RWPE2 (cell line): ENCODE results near the gene TMEM253.
A peak's percentile ranks its signal among the peaks of the same experiment; 100 is the strongest.

Source experiments
- ATAC-seq: fragments of 200-7000 bp; cut with Tn5 transposase; 3 replicates; pipeline ENCODE4 v1.9.1; 2021; ENCODE audit warnings: low read depth
- DNase-seq: peaks from one replicate; pipeline ENCODE4 v3.0.0-alpha.2; 2020; ENCODE audit warnings: low spot score
- H3K27ac ChIP-seq: fragments of 450-650 bp; 2 replicates; pipeline ENCODE4 v1.5.1; 2017; ENCODE audit warnings: mild to moderate bottlenecking; ENCODE audit not compliant: poor library complexity, severe bottlenecking
- H3K27me3 ChIP-seq: fragments of 250-450 bp; sonication (Bioruptor Pico); 2 replicates; pipeline ENCODE4 v1.5.1; 2021; ENCODE audit warnings: mild to moderate bottlenecking, moderate library complexity; ENCODE audit not compliant: insufficient read depth, poor library complexity, severe bottlenecking
- H3K36me3 ChIP-seq: fragments of 250-450 bp; sonication (Bioruptor Pico); 2 replicates; pipeline ENCODE4 v1.5.1; 2020; ENCODE audit warnings: low read depth, mild to moderate bottlenecking, moderate library complexity
- H3K4me1 ChIP-seq: fragments of 250-450 bp; sonication (Bioruptor Pico); 2 replicates; pipeline ENCODE4 v1.5.1; 2021; ENCODE audit warnings: mild to moderate bottlenecking, moderate library complexity; ENCODE audit not compliant: insufficient read depth, poor library complexity, severe bottlenecking
- H3K4me3 ChIP-seq: fragments of 250-450 bp; sonication (Bioruptor Pico); 2 replicates; pipeline ENCODE4 v1.5.1; 2021; ENCODE audit warnings: mild to moderate bottlenecking, moderate library complexity; ENCODE audit not compliant: severe bottlenecking
- H3K9me3 ChIP-seq: fragments of 250-450 bp; sonication (Bioruptor Pico); 2 replicates; pipeline ENCODE4 v1.5.1; 2021; ENCODE audit warnings: mild to moderate bottlenecking, moderate library complexity; ENCODE audit not compliant: severe bottlenecking
- TF ChIP-seq, protein P1 (sequence below): fragments of 450-650 bp; IDR thresholded peaks from one replicate; pipeline ENCODE4 v1.5.1; 2017; ENCODE audit warnings: mild to moderate bottlenecking, moderate library complexity; ENCODE audit not compliant: poor library complexity, severe bottlenecking

TMEM253 gene

DNA sequence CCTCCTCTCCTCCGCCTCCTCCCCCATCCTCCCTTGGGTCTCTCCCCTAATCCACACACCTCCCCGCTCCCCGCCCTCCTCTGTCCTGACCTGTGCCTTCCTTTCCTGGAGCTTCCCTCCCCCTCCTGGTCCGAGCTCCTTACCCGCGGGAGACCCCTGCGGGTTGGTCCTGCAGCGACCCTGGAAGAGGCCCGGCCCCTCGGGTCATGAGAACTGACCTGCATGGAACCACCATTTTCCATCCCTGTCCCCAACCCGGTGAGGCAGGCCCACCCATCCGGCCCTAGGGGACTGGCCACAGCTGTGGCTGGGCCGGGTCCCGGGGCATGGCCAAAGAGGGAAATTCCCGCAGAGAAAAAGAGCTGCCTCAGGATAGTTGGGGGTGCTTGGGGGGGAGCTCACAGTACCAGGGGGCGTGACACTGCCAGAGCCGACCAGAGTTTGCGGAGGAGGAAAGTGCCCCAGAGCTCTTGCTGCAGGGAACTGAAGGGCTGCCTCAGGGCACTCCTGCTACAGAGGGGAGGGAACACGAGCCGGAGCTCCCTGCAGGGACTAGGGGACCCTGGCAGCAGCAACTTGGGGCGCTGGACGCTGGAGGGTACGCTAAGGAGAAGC lies 30.1 kb upstream of the TMEM253 start:
- Histone ChIP-seq H3K27ac (peak overlapping the region; percentile 60), H3K27me3 (peaks cover 12% of the 10 kb centered on the region)
- peak; percentile 26 for ATAC-seq

DNA sequence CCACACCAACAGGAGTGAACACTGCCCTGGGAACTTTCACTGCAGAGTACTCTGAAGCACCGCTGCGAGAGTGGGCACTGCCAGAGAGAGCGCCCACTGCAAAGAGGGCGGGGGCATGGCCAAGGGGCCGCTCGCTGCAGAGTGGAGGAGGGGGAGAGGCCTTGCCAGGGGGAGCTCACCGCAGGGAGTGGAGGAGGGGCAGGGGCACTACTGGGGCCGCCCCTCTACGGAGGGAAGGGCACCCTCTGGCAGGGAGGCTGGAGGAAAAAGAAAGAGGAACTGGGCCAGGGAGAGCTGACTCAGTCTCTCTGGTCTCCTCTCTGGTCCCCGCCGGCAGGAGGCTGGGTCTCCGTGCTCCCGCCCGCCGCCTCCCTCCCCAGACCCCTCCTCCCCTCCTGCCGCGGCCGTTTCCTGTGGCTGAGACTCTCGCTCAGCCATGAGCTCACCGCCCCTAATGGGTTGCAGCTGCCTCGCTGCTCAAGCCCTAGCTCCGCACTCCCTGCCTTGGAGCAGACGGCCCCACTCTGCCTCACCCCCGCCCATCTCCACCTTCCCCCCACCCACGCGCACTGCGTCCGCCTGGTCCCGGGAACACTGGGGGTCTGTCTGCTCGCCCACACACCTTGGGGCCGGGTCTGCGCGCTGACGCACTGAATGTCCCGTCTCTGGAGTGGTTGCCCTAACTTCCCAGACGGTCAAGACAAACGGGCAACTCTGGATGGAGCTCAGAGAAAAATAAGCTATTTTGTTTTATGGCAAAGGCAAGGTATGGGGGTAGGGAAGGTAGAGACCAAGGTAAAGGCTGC lies 29.4 kb upstream of the TMEM253 start:
- TF ChIP-seq, protein P1, sequence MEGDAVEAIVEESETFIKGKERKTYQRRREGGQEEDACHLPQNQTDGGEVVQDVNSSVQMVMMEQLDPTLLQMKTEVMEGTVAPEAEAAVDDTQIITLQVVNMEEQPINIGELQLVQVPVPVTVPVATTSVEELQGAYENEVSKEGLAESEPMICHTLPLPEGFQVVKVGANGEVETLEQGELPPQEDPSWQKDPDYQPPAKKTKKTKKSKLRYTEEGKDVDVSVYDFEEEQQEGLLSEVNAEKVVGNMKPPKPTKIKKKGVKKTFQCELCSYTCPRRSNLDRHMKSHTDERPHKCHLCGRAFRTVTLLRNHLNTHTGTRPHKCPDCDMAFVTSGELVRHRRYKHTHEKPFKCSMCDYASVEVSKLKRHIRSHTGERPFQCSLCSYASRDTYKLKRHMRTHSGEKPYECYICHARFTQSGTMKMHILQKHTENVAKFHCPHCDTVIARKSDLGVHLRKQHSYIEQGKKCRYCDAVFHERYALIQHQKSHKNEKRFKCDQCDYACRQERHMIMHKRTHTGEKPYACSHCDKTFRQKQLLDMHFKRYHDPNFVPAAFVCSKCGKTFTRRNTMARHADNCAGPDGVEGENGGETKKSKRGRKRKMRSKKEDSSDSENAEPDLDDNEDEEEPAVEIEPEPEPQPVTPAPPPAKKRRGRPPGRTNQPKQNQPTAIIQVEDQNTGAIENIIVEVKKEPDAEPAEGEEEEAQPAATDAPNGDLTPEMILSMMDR, result no peak
- Histone ChIP-seq H3K36me3 (peaks cover 11% of the 10 kb centered on the region), H3K27me3 (peaks cover 12% of the 10 kb centered on the region), H3K27ac (peak overlapping the region; percentile 60), H3K9me3 (no peaks in the 10 kb centered on the region), H3K4me3 (peak overlapping the region; percentile 64), H3K4me1 (peaks cover 6% of the 10 kb centered on the region)
- no peak for DNase-seq
- peak; percentile 59 for ATAC-seq

More for the DNA sequence above, 30.1 kb upstream of the TMEM253 start:
- Histone ChIP-seq H3K36me3 (peaks cover 8% of the 10 kb centered on the region), H3K9me3 (no peaks in the 10 kb centered on the region), H3K4me3 (peak overlapping the region; percentile 64), H3K4me1 (peaks cover 6% of the 10 kb centered on the region)
- TF ChIP-seq, protein P1, result no peak
- no peak for DNase-seq

DNA sequence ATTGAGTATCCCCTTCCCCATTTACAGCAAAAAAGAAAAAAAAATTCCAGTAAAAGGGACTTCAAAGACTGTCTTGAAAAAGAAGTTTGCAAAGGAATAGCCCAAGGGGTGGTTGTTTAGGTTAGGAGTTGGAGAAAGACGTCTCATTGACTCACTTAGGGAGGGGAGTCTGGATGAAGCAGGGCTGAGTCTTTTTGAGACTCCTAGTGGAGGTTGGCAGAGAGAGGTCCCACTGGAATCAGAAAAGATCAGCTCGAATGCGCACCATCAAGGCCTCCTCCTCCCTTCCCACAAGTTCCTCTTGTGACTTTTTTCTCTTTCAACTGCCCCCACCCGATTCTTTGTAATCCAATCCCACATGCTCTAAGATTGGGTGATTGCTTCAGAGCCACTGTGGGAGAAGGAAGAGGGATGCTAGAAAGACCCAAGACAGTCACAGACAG lies 28.8 kb upstream of the TMEM253 start:
- peak overlapping the region; percentile 60 for H3K27ac ChIP-seq
- H3K4me3 ChIP-seq, result no peak overlapping the region
- ATAC-seq (no peak), DNase-seq (no peak)
- TF ChIP-seq, protein P1, result no peak
- H3K36me3 ChIP-seq, result peaks cover 14% of the 10 kb centered on the region
- H3K27me3 ChIP-seq, result peaks cover 12% of the 10 kb centered on the region
- H3K4me1 ChIP-seq, result peaks cover 6% of the 10 kb centered on the region
- no peaks in the 10 kb centered on the region for H3K9me3 ChIP-seq

DNA sequence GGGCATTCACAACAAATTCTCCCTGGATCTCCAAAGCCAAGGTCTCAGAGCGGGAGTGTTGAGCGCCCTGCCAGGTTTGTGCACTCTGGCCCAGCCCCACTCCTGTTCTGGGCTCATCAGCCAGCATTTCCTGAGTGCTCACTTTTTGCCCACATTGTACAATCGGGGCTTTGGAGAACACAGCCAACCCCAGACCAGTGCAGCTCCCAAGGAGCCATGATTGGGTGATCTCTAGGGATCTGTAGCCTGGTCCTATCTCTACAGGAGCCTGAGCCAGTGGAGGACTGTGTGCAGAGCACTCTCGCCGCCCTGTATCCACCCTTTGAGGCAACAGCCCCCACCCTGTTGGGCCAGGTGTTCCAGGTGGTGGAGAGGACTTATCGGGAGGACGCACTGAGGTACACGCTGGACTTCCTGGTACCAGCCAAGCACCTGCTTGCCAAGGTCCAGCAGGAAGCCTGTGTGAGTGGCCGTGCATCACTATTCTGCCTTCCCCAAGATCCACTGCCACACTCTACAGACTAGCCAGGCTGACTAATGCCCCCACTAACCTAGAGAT lies 28.0 kb upstream of the TMEM253 start:
- no peak overlapping the region for H3K4me3 ChIP-seq
- peaks cover 18% of the 10 kb centered on the region for H3K36me3 ChIP-seq
- peaks cover 6% of the 10 kb centered on the region for H3K4me1 ChIP-seq
- no peak for ATAC-seq
- no peaks in the 10 kb centered on the region for H3K9me3 ChIP-seq
- H3K27ac ChIP-seq, result no peak overlapping the region
- H3K27me3 ChIP-seq, result peaks cover 12% of the 10 kb centered on the region
- TF ChIP-seq, protein P1, result no peak
- DNase-seq, result no peak
